NCI-H2196 (cell line): Measurements from ENCODE around the gene GAS7.

Experiments
- DNase-seq: peaks from one replicate; lab custom pipeline; 2025; ENCODE audit not compliant: unreplicated experiment; lab: John Stamatoyannopoulos, UW

Gene GAS7

DNA sequence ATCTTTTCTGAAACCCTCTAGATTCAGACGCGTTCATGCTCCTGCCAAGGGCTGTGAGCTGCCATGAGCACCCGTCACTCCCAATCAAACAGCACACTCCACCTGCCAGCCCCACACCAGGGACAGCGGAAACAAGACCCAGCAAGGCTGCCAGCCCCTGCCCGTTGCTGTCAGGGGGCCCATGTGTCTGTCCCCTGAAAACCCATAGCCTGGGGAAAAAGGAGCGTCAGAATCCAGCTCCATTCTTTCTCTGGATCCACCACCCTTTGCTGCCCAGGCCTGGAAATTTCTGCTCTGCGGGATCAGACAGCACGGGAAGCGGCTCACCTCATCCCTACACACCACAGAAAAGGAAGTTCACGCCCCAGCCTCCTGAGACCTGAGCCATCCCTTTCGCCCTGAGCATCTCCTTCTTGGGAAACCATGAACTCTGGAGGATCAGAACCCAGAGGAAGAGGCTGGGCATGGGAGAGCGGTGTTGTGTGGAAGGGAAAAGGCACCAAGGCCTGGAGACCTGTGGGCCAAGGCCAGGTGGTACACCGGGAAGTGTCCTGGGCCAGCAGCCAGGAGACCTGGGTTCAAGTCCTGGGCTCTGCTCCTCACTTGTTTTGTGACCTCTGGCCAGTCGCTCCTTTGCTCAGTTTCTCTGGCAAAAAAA, 241.8 kb downstream of the GAS7 start:
- DNase-seq: no peak

DNA sequence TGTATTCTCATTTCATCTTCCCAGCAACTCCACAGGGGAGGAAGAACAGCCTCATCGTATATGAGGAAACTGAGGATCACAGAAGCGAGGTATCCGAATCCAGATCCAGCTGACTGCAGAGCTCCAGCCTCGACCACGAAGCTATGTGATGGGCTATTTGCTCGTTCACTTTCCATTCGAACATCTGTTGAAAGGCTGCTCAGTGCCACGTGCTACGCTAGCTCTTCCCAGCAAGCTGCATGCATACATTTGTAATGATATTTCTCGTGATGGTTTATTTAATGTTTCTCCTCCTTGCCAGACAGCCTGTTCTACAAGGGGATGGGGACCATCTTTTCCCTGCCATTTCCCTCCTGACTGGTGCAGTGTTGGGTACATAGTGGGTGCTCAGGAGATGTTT, 244.9 kb downstream of the GAS7 start:
- DNase-seq: no peak

DNA sequence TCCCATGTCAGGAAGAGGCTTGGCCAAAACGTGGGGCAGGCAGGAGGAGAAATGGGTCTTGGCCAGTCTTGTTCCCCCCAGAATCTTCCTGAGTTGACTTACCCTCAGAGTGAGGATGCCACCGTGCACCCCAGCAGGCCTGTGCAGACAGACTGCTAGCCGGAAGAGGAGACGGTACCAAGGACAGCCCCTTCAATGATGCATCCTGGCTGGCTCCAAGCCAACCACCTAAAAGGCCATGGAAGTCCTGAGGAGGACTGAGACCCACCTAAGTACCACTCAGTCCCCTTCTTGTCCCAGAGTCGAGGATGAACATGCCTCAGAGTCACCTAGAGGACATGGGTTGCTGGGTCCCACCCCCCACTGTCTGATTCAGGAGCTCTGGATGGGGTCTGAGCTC, 246.6 kb downstream of the GAS7 start:
- DNase-seq: no peak

DNA sequence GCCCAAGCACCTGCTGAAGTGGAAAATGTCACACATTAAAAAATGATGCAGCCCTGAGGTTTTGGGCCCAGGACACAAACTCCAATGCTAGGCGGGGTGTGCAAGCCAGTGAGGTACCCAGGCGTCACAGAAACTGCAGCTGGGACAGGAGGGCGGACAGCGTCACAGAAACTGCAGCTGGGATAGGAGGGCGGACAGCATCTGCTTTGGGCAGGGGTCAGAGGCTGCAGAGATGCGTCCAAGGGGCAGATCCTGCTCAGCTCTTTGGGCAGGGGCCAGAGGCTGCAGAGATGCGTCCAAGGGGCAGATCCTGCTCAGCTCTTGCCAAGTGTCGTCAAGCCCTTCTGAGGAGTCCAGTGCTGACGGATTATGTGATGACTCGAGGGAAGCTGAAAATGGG, 249.5 kb downstream of the GAS7 start:
- DNase-seq: no peak

DNA sequence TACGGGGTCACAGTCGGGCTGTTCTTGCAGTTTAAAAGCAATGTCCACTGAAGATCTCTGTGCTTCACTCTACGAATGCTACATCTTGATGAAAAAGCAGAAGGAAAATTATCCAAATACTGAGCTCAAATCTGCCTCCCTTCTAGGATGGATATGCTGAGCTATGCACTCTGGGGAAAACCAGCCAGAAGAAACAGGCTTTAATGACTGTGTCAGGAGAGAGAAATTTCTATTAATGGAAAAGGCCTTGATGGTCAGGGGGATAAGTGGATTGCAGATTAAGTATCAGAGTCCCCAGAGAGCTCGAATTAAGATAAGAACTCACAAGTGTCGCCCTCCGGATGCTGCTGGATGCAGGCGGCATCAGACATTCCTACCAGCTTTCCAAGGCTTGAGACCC, 253.7 kb downstream of the GAS7 start:
- no peak for DNase-seq

DNA sequence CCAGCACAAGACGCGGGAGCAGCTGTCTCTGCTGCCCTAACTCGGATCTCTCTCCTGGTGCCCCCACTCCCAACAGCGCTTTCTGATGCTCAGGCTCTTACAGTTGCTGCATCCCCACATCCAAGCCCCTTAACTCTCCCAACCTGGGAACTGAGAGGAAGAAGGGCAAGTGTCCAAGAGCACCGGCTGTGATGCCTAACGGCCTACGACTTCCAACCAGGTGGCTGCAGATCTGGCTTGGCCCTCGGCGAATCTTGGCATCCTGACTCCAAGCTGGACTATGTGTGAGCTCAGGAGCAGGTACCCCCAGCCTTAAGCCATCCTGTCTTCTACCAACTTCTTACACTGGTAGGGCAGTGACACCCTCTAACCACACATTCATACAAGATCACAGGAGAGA, 255.1 kb downstream of the GAS7 start:
- DNase-seq: no peak

DNA sequence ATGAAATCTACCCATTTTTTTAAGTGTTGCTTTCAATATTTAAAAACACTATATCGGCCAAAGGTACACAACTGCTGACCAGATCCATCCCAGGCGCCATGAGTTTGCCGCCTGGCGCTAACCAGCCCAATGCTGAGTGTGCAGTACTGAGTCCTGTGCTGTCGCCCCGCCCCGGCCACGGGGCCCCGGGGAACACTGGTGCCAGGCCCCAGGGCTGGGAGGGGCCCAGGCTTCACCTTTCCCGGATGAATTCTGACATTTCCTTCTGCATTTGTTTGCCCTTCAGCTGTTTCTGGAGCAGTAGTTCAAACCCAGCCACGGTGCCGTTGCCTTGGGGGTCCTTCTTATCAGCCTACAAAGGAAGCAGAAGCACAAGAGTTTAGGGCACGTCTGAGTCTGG, 255.5 kb downstream of the GAS7 start:
- DNase-seq: no peak

DNA sequence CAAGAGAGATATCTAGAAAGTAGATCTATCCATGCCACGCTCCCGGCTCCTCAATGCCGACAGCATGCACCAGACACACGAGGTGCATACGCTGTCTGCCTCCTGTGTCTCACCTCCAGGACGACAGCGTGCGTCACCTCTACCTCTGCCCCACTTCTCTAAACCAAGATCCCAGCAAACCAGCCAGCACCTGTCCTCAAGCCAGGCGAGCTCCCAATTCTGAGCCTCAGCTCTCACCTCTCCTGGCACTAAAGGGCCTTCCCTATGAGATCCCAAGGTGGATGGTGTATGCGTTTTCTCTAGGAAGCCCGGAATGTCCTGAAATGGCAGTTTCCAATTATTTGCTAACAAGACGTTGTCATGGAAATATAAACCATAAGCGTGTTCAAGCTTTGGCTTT, 257.1 kb downstream of the GAS7 start:
- DNase-seq: no peak

DNA sequence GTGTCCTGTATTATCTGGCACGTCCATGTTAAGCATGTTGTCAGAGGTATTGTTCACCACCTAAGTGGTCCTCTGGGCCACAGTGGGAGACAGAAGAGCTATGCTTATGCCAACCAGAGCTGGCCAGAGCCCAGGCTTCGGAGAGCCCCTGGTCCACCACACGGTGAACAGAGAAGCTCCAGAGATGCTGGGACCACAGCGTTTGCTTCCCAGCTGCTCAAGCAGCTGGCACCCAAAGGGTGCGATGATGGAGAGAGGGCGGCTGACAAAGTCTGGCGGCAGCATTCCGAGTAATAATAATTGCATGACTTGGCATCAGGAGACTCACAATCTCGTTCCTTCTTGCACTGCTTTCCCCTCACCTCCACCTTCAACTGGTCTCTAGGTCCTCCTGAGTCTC, 257.6 kb downstream of the GAS7 start:
- no peak for DNase-seq

DNA sequence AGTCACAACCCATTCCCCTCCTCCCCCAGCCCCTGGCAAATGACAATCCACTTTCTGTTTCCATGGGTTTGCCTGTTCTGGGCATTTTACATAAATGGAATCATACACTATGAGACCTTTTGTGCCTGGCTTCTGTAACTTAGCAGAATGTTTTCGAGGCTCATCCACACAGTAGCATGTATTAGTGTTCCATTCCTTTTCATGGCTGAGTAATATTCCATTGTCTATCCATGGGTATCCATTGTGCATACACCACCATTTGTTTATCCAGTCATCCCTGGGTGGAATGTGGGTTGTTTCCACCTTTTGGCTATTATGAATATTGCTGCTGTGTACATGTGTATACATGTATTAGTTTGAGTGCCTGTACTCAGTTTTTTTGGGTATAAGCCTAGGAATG, 259.6 kb downstream of the GAS7 start:
- DNase-seq: no peak

DNA sequence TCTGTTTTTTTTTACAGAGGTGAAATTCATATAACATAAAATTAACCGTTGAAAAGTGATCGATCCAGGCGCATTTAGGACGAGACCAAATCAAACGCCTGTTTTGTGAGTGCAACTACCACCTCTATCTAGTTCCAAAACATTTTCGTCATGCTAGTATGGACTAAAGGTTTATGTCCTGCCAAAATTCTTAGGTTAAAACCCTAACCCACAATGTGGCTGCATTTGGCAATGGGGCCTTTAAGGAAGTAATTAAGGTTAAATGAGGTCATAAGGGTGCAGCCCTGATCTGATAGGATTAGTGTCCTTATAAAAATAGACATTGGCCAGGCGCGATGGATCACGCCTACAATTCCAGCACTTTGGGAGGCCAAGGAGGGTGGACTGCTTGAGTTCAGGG, 260.5 kb downstream of the GAS7 start:
- no peak for DNase-seq

DNA sequence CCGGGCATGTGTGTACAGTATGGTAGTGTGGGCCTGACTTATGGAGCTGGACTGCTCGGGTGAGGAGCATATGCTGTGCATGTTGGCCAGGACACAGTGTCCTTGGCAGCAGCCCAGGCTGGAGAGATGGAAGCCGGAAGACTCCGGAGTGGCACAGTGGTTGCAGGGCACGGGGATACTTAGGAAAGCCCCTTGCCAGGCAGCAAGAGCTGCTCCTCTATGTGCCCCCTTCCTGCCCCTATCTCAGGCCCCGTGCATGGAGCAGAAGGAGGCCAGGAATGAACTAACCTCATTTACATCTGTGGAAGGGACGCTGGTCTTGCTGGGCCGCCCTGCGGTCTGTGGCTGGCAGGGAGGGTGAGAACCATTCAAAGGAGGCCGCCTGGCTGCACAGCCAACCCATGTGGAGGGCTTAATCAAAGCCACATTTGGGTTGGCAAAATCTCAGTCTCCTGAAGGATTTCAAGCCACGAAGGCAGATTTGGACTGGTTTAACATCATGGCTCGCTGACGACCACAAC, 261.1 kb downstream of the GAS7 start:
- no peak for DNase-seq

DNA sequence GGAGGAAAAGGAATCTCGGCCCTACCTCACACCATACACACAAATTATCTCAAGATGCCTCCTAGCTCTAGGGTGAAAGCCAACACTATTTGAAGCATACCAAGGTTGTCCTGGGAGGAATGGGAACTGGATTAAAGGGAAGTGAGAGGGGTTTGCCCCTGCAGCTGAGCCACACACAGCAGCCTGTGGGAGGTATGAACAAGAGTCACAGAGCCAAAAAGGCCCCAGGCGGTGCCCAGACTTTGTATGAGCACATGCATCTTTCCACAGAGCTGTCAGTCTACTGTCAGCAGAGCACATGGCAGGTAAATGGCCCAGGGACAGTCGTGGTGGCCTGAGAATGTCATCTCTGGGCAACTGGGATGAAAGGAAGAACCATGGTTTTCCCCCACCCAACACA, 262.3 kb downstream of the GAS7 start:
- DNase-seq: no peak

DNA sequence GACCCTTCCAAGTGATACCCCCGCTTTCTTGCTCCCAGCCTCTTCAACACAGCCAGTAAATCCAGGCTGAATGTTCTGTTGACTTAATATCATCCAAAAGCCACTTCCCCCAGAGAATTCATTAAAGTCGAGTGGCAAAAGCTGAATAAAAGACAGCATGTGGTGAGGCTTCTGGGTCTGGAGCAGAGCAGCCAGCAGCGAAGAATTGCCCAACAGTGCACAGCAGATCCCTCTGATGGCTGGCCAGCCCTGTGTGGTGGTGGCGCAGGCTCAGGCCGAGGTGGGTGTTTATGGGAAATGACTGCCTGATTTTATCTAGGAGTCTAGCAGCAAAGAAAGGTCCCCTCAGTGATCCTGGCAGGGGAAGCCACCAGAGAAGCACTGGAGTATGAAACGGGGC, 263.0 kb downstream of the GAS7 start:
- no peak for DNase-seq

DNA sequence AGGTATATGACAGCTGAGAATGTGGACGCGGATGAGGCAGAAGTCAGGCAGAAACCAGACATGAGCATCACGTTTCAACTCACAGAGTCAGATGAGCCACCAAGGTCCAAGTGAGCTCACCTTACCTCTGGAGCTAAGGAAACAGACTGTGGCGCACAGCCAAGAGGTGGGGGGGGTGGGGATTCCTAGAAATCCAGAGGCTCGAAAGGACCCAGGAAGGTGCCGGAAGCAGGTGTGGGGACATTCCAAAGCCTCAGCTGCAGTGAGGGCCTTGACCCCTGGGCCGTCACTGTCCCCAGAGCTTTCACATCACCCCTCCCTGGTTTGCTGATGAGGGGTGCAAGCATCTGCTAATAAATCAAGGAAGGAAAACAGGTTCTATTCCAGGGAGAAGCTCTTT, 264.1 kb downstream of the GAS7 start:
- no peak for DNase-seq

DNA sequence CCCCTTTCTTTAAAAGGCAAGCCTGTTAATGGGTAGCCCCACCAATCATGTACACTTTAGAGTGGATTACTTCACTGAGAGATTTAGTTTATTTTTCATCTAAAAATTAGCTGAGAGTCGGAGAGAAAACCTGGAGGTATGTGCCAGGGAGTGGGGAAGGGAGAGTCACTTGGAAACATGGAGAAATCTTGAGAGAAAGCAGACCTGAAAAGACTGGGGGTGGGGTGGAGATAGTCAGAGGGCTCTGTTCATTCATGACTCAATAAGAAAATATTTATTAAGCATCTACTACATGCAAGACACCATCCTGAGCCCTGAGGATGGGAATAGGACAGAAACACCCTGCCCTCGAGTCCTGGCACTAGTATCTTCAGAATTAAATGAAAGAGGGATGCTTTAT, 265.9 kb downstream of the GAS7 start:
- no peak for DNase-seq

DNA sequence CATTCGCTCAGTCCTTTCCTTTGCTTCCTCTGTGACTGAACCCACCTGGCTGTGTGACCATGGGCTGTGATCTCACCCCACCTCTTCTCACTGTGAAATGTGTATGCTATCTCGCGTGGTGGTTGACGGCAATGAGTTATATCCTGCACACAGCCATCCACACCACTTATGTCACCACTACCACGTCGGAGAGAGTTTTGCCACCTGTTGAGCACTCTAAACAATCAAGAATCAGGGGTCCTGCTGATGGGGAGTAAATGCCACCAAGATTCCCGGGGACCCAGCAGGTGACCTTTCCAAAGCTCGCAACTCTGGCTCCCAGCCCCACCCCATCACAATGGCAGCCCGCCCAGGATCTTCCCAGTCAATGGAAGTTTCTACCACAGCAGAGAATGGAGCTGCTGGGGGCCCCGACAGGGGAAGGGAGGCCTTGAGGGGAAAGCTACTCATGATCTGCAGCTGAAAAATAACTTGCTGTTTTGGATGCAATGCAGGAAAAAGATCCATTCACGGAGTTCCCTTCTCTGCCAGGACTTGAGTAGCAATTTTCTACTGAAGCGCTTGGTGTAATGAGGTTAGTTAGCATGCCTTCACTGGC, 267.2 kb downstream of the GAS7 start:
- DNase-seq: no peak

DNA sequence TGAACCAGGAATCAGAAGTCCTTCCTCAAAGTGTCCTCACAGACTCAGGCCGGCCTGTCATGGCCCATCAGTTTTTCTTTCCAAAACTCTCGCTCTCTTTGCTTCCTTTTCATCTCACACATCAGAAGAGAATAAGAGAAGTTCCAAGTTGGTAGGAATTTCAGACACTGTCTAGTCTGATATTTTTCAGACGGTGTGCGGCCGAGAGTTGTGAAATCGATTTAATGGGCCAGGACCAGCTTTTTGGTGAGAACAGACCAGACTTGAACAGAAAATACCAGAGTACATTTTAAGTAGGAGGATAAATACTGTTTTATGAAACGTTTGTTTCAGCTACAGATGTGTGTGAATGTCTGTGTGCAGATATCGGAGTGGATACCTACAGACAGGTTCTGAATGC, 268.5 kb downstream of the GAS7 start:
- no peak for DNase-seq

DNA sequence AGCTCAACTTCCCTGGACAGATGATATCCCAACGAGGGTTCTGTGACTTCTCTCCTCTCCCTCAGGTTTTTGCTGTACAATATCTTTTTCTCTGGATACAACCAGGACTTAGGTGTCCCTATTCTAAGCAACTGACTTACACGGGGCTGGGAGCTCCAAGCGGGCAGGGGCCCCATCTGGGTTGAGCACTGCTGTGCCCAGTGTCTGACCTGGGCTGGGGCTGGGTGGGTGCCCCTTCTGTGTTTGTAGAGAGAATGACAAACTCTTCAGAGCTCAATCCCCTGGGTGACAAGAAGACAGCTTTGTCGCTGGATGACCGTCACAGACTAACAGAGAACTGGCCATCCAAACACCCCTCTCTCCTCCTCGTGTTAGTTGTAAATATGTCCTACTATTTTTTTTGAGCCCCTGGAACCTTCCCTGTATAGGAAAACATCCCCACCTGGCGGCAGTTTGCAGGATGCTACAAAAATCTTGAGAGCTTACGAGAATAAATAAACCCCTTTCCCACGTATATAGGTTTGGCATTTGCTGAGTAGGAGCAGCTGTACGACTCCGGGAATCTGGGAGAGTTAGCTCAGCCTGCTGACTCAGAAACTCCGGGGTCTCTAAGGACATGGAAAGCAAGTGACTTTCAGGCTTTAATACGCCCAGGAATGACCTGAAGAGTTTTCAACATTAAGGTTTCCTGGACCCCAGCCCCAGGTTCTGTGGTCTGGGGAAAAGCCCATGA, 269.6 kb downstream of the GAS7 start:
- DNase-seq: no peak

DNA sequence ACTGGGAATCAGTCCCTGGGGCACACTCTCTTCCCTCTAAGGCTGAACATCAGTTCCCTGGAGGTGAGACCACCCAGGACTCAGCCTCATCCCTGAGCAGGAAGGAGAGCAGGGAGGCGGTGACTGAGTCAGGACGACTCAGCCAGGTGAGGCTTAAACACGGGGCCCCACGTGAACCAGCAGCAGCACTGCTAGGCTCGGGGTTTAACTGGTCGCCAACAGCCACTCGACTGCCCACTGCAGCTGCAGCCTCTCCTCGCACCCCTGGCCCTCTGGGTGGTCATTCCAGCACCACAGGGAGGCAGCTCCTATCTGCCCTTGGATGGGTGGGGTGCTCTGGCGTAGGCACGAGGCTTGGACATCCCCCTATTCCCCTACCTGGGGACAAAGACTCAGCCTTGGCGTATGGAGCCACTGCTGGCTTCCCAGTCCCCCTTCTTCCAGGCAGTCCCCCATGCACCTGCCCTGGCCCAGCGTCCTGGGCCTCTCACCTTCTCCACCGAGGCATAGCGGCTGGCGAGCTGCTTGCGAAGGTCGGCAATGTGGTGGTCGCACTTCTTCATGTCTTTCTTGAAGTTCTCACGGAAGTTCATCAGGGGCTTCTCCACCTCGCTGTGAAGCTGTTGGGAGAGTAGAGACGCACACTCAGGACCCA, 272.1 kb downstream of the GAS7 start:
- DNase-seq: no peak

DNA sequence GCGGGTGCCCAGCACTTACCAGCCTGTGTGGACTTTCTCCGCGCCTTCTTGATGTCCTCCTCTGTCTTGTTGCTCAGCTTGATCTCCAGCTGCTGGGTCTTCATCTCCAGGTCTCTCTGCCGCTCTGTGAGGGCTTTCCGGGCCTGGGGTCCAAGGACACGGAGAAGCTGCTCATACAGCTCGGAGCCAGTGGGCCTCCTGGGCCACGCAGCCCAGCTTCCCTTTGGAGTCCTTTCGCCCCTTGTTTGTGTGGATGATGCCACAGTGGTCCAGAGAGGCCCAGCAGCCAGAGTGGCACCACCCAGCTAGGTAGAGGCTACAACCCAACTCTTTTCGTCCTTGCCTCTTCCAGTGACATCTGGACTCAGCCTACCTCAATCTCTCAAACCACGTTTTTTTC, 272.9 kb downstream of the GAS7 start:
- DNase-seq: no peak

DNA sequence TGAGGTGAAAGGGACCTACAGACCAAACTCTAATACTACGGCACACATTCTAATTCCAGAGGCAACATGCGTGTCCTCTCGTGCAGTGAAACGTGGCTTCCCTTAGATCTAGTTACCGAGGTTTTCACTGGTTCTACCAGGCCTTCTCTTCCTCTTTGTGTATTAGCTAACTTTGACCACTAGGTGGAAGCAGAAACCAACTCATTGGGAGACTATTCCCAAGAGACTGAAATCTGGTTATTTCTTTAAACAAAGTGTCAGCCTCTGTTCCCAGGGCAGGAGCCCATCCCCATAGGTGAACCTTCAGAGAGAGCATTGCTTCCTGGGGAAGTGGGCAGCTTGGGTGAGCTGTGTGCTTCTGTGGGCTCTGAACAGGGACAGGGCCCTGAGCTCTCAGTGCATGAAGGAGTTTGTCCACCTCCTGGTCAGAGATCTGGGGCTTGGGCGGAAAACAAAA, 273.6 kb downstream of the GAS7 start:
- DNase-seq: peak; percentile 32
